H1 (cell line): ENCODE data around the gene TLR5. TPM values are rescaled to one million over a fixed set of nuclear protein-coding genes. Genes with fewer than 3 reads are reported as not detected.

Experiments used
- KDM5A ChIP-seq: fragments of 200-600 bp; IDR thresholded peaks from 2 replicates; pipeline ENCODE4 v1.7.1; 2012; ENCODE audit warnings: mild to moderate bottlenecking, low read length, inconsistent platforms, mixed read lengths
- SP2 ChIP-seq: IDR thresholded peaks from 2 replicates; pipeline ENCODE4 v1.6.1; 2012; ENCODE audit warnings: mild to moderate bottlenecking, low read length, inconsistent platforms
- polyA plus RNA-seq, 7 experiments: library from polyadenylated mRNA; depleted of rRNA in 3 of 7; stranded (reverse) in 5 of 7; unstranded in 2 of 7; fragments of >200 nt in 5 of 7; fragments of 200-250 nt in 2 of 7; gene quantifications; 1 replicate in 5 of 7; 2 replicates in 1 of 7; 4 replicates in 1 of 7; pipeline versions ENCODE4 v1.2.1 to v1.2.3, GENCODE V29; 2011 to 2013; ENCODE audit warnings: missing spikeins in 2 of 7, mixed read lengths in 2 of 7
- total RNA-seq: library from RNA; stranded (reverse); fragmentation: NEBNext Ultra II Directional; extraction: Animal tissue kit (Norgen Biotek cat#: 25700); gene quantifications from 2 replicates; pipeline ENCODE4 v1.2.1, GENCODE V29; 2021

The TLR5 gene
- total and polyA plus RNA-seq, 2 of the 8 experiments (the other 6 are each of a cell fraction or from before 2014, with no cell fraction given), result 0.35 to 0.74 TPM

DNA sequence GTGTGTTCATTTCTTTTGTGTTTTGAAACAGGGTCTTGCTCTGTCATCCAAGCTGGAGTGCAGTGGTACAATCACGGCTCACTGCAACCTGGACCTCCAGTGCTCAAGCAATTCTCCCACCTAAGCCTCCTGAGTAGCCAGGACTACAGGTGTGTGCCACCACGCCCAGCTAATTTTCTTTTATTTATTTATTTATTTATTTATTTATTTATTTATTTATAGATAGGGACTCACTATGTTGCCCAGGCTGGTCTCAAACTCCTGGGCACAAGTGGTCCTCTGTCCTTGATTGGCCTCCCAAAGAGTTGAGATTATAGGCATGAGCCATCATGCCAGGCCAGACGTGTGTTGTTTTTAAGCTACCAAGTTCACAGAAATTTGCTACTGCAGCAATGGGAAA, 43.8 kb upstream of the TLR5 start (continued):
- TF ChIP-seq KDM5A, result no peak
- no peak for TF ChIP-seq SP2
